Measurements from ENCODE around the gene DEFB132. TPM values are rescaled to one million over a fixed set of nuclear protein-coding genes. Genes with fewer than 3 reads are reported as not detected.

Gene DEFB132
- total and polyA plus RNA-seq, 2 of the 8 experiments (the other 6 are each of a cell fraction or from before 2014, with no cell fraction given) = not detected

DNA sequence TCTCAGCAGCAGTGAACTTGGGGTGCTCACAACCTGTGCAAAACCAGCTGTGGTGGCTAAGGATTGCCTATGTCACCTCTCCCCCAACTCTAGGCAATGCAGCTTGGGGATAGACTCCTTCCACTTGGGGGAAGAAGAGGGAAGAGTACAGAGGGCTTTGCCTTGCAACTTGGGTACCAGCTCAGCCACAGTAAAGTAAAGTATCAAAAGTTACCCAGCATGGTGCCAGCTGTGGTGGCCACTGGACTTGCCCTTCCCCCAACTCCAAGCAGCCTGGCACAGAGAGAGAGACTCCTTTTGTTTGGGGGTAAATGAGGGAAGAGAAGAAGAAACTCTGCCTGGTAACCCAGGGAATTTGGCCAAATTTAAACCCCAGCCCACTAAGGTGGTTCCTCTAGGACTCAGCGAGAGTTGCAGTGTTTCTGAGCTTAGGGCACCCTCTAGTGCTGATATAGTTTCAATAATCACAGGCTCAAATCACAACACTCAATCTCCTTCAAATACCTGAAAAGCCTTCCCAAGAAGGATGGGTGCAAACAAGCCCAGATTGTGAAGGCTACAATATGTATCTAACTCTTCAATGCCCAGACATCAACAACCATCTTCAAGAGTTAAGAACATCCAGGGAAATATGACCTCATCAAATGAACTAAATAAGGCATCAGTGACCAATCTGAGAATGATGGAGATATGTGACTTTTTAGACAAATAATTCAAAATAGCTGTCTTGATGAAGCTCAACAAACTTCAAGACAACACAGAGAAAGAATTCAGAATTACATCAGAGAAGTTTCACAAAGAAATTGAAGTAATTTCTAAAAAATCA is 38.0 kb upstream of the DEFB132 start:
- H3K27ac ChIP-seq (ENCODE audit: low read depth, low read length) = no peak overlapping the region
- no peak overlapping the region for H2BK20ac ChIP-seq (ENCODE audit: low read length)
- no peak overlapping the region for H4K91ac ChIP-seq (replicated peaks; ENCODE audit: insufficient read length, low read length)
- no peak overlapping the region for H2BK120ac ChIP-seq (replicated peaks; ENCODE audit: low read depth, low read length)
- no peak overlapping the region for H3K9ac ChIP-seq (replicated peaks in 1 of 4; ENCODE audit: extremely low read depth in 1 of 4, low read depth in 3 of 4, low read length in 3 of 4)
- H2BK5ac ChIP-seq (ENCODE audit: low read depth, low read length) = no peak overlapping the region
- no peak overlapping the region for H2AFZ ChIP-seq (ENCODE audit: low read length)
- FAIRE-seq (peak; percentile 90), DNase-seq (ENCODE audit: low read depth in 1 of 2, low spot score in 2 of 2) (no peak)
- no peak overlapping the region for H3K14ac ChIP-seq (ENCODE audit: insufficient read length)
- no peak overlapping the region for H3K56ac ChIP-seq (replicated peaks; ENCODE audit: insufficient read length, low read depth, low read length)
- H3K27me3 ChIP-seq (replicated peaks in 1 of 4; ENCODE audit: control insufficient read depth in 3 of 4, extremely low read depth in 1 of 4, insufficient read depth in 3 of 4, low read length in 3 of 4) = no peaks in the 10 kb centered on the region; a peak in 1 of 7 replicates
- no peaks in the 10 kb centered on the region for H3K36me3 ChIP-seq (ENCODE audit: control insufficient read depth in 2 of 4, insufficient read depth in 4 of 4, low read length in 3 of 4)
- no peaks in the 10 kb centered on the region; the same call in 1 of the 2 replicates for H3K23me2 ChIP-seq (ENCODE audit: low read depth, low read length)
- H3K4me2 ChIP-seq (ENCODE audit: insufficient read depth in 1 of 2, low read depth in 2 of 2, low read length in 2 of 2) = no peak overlapping the region
- no peak overlapping the region for H3K18ac ChIP-seq (ENCODE audit: extremely low read depth, low read length)
- no peak overlapping the region for H4K8ac ChIP-seq (ENCODE audit: extremely low read depth, insufficient read depth, low read length)
- 46% methylated on average over 1 of the region's 1 CpG; no CpG with 5 or more reads in 1 of the 2 experiments for WGBS, 2 experiments (ENCODE audit: extremely low coverage in 1 of 2, insufficient coverage in 1 of 2, insufficient read length in 1 of 2, insufficient replicate concordance in 2 of 2, low coverage in 1 of 2, low lambda C conversion rate in 2 of 2, missing lambda C conversion rate in 1 of 2)
- ChIA-PET POLR2A (ENCODE audit: partially characterized antibody) (no interaction called here), CTCF (ENCODE audit: partially characterized antibody) (interaction anchor here (0.7 to 1.0 kb wide), 5 partner anchors 9 to 188 kb away, joined by 3 read pairs; no protein-coding TSS in a partner anchor)
- no peaks in the 10 kb centered on the region for H3K79me2 ChIP-seq (ENCODE audit: control insufficient read depth in 1 of 2, insufficient read depth in 2 of 2, low read length in 2 of 2)
- no peak overlapping the region for H3K4ac ChIP-seq (replicated peaks; ENCODE audit: insufficient read length, low read depth, low read length)
- no peak overlapping the region for H4K5ac ChIP-seq (ENCODE audit: insufficient read length, low read depth, low read length)
- H3K79me1 ChIP-seq (ENCODE audit: low read depth, low read length) = no peaks in the 10 kb centered on the region
- H2BK15ac ChIP-seq (ENCODE audit: low read length) = no peak overlapping the region
- H3K9me3 ChIP-seq (ENCODE audit: insufficient read depth in 2 of 2, low read depth in 1 of 2, low read length in 1 of 2) = peaks cover 0 to 2% of the 10 kb centered on the region in 2 experiments; a peak in 1 of 4 replicates
- no peak overlapping the region for H3K4me3 ChIP-seq (ENCODE audit: extremely low read depth in 1 of 4, insufficient read depth in 2 of 4, low read depth in 3 of 4, low read length in 4 of 4)
- H3K23ac ChIP-seq (ENCODE audit: insufficient read length) = no peak overlapping the region
- H3K4me1 ChIP-seq (replicated peaks in 1 of 4; ENCODE audit: control insufficient read depth in 3 of 4, insufficient read depth in 4 of 4, low read length in 3 of 4) = no peaks in the 10 kb centered on the region
- no peak overlapping the region for H2AK5ac ChIP-seq (ENCODE audit: low read depth, low read length)
- no peak overlapping the region for H2BK12ac ChIP-seq (ENCODE audit: low read depth, low read length)
- H4K20me1 ChIP-seq (replicated peaks in 1 of 2; ENCODE audit: control insufficient read depth in 1 of 2, insufficient read depth in 2 of 2, low read length in 2 of 2) = no peaks in the 10 kb centered on the region
- TF ChIP-seq BRCA1 (IDR thresholded peaks at IDR 0.05; ENCODE audit: low read depth, low read length) (no peak), RFX5 (IDR thresholded peaks at IDR 0.05; ENCODE audit: borderline replicate concordance, low read depth, low read length) (0 out of 2 replicates have a peak, but pooled peaks have one; percentile 39), CHD2 (IDR thresholded peaks at IDR 0.05; ENCODE audit: low read length) (no peak), CHD1 (IDR thresholded peaks at IDR 0.05; ENCODE audit: low read depth, low read length) (no peak), SP1 (IDR thresholded peaks at IDR 0.05; ENCODE audit: low read depth, low read length) (no peak), RAD21 (IDR thresholded peaks at IDR 0.05 in 1 of 2, conservative IDR thresholded peaks at IDR 0.05 in 1 of 2; ENCODE audit: low read depth in 2 of 2, low read length in 2 of 2) (peak; percentile 72 to 82), JUND (IDR thresholded peaks at IDR 0.05; ENCODE audit: low read length) (no peak), RNF2 (IDR thresholded peaks at IDR 0.05; ENCODE audit: borderline replicate concordance, low read depth, low read length, missing control alignments, poor library complexity, severe bottlenecking) (no peak), CBX8 (IDR thresholded peaks at IDR 0.05; ENCODE audit: borderline replicate concordance, low read depth, low read length) (no peak), SIRT6 (IDR thresholded peaks at IDR 0.05; ENCODE audit: low read length) (no peak), TAF1 (IDR thresholded peaks at IDR 0.05; ENCODE audit: low read depth, low read length) (no peak), MAFK (IDR thresholded peaks at IDR 0.05; ENCODE audit: low read depth, low read length) (no peak)
